ENCODE measurements around the gene OPCML. TPM values are rescaled to one million over a fixed set of nuclear protein-coding genes. Genes with fewer than 3 reads are reported as not detected.
A peak's percentile ranks its signal among the peaks of the same experiment; 100 is the strongest.

OPCML gene
- total RNA-seq, 1 donor from 2014 or later = 2.7 TPM

GRCh38 chr11:132453406-132453805, 1078.9 kb downstream of the OPCML start:
- no peaks in the 10 kb centered on the region for H3K9me3 Mint-ChIP-seq (ENCODE audit: low read depth)
- no peaks in the 10 kb centered on the region for H3K36me3 Mint-ChIP-seq (ENCODE audit: low read depth)
- H3K27ac Mint-ChIP-seq (ENCODE audit: unreplicated experiment) = peak overlapping the region; percentile 75
- TF ChIP-seq CTCF (IDR thresholded peaks at IDR 0.05) = no peak
- peaks cover 24% of the 10 kb centered on the region for H3K4me1 Mint-ChIP-seq (ENCODE audit: low read depth)
- DNase-seq (ENCODE audit: low spot score) = no peak
- no peak overlapping the region for H3K4me3 Mint-ChIP-seq (ENCODE audit: unreplicated experiment)
- peaks cover 2% of the 10 kb centered on the region for H3K27me3 Mint-ChIP-seq (ENCODE audit: low read depth)

GRCh38 chr11:132452616-132453015, 1079.7 kb downstream of the OPCML start:
- Mint-ChIP-seq H3K36me3 (ENCODE audit: low read depth) (no peaks in the 10 kb centered on the region), H3K27me3 (ENCODE audit: low read depth) (peaks cover 2% of the 10 kb centered on the region), H3K27ac (ENCODE audit: unreplicated experiment) (no peak overlapping the region), H3K4me1 (ENCODE audit: low read depth) (peaks cover 28% of the 10 kb centered on the region), H3K9me3 (ENCODE audit: low read depth) (no peaks in the 10 kb centered on the region), H3K4me3 (ENCODE audit: unreplicated experiment) (no peak overlapping the region)
- no peak for TF ChIP-seq CTCF (IDR thresholded peaks at IDR 0.05)
- DNase-seq (ENCODE audit: low spot score) = no peak

- no peak for DNase-seq (ENCODE audit: low spot score)
- Mint-ChIP-seq H3K9me3 (ENCODE audit: low read depth) (no peaks in the 10 kb centered on the region), H3K36me3 (ENCODE audit: low read depth) (no peaks in the 10 kb centered on the region), H3K27me3 (ENCODE audit: low read depth) (peaks cover 2% of the 10 kb centered on the region), H3K27ac (ENCODE audit: unreplicated experiment) (no peak overlapping the region), H3K4me3 (ENCODE audit: unreplicated experiment) (no peak overlapping the region), H3K4me1 (ENCODE audit: low read depth) (peaks cover 28% of the 10 kb centered on the region)
- no peak for TF ChIP-seq CTCF (IDR thresholded peaks at IDR 0.05)
Observed at GRCh38 chr11:132451942-132452601, 1080.2 kb downstream of the OPCML start.

- Mint-ChIP-seq H3K36me3 (ENCODE audit: low read depth) (no peaks in the 10 kb centered on the region), H3K27ac (ENCODE audit: unreplicated experiment) (no peak overlapping the region), H3K9me3 (ENCODE audit: low read depth) (no peaks in the 10 kb centered on the region), H3K4me3 (ENCODE audit: unreplicated experiment) (no peak overlapping the region), H3K4me1 (ENCODE audit: low read depth) (peaks cover 38% of the 10 kb centered on the region), H3K27me3 (ENCODE audit: low read depth) (no peaks in the 10 kb centered on the region)
- DNase-seq (ENCODE audit: low spot score) = no peak
- TF ChIP-seq CTCF (IDR thresholded peaks at IDR 0.05) = no peak
Observed at GRCh38 chr11:132450631-132451030, 1081.7 kb downstream of the OPCML start.

GRCh38 chr11:132448334-132448995, 1083.8 kb downstream of the OPCML start:
- H3K36me3 Mint-ChIP-seq (ENCODE audit: low read depth) = no peaks in the 10 kb centered on the region
- DNase-seq (ENCODE audit: low spot score) = no peak
- H3K27ac Mint-ChIP-seq (ENCODE audit: unreplicated experiment) = peak overlapping the region; percentile 13
- no peak overlapping the region for H3K4me3 Mint-ChIP-seq (ENCODE audit: unreplicated experiment)
- no peaks in the 10 kb centered on the region for H3K9me3 Mint-ChIP-seq (ENCODE audit: low read depth)
- no peaks in the 10 kb centered on the region for H3K27me3 Mint-ChIP-seq (ENCODE audit: low read depth)
- peaks cover 37% of the 10 kb centered on the region for H3K4me1 Mint-ChIP-seq (ENCODE audit: low read depth)
- no peak for TF ChIP-seq CTCF (IDR thresholded peaks at IDR 0.05)
